Measurements from ENCODE around the gene ERO1B.
"Not testable (repeated sequence)": the region's sequence is repeated elsewhere in the genome, so short reads cannot be mapped to it uniquely, and the experiment has no call there.

Gene ERO1B

DNA sequence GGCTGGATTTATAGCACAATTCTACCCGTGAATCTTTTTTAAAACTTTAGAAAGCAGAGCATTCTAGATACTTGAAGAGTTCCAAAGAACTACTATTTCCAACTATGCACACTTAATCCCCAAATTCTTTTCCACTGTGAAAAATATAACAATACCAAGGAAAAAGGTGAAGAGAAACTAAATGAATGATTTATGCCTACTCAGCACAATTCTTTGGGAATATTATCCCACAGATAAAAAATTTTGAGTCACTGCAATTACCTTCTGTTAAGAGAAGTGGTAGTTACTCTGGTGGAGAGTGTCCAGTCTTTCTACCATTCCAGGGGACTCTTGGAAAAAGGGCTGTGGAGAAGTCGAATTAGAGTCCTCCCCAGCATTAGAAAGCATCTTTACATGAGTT is 39.2 kb downstream of the ERO1B start:
- DNase-seq, result no peak

DNA sequence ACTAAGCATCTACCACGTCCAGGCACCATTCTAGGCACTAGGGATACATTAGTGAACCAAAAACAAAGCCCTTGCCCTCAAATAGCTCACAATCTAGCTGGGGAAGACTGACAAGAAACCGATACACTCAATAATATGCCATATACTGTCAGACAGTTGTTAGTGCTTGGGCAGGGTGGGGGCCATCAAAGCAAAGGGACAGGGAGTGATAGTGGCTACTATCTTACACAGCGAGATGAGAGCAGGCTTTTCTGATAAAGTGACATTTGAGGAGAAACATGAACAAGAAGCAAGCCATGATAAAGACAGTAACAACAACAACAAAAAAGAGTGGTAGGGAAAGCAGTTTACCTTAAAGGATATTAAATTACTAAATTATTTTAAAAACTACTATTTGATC is 41.1 kb downstream of the ERO1B start:
- DNase-seq, result no peak

DNA sequence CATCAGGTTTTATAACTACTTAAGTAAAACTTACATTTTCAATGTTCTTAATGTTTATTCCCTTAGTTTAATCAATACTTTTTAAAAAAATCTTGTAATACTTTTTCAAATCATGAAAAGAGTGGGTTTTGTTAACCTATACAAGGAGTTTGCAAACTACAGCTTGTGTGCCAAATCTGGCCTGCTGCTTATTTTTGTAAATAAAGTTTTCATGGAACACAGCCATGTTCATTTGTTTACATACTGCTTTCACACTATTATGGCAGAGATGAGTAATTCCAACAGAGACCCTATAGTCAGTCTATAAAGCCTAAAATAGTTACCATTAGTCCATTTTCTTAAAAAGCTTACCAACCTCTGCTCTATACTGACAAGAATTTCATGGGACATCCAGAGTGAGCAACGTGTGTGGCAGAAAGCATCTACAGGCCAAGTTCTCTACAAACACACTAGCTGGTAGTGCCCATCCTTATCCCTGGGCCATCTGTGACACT is 42.6 kb downstream of the ERO1B start:
- DNase-seq, result no peak

DNA sequence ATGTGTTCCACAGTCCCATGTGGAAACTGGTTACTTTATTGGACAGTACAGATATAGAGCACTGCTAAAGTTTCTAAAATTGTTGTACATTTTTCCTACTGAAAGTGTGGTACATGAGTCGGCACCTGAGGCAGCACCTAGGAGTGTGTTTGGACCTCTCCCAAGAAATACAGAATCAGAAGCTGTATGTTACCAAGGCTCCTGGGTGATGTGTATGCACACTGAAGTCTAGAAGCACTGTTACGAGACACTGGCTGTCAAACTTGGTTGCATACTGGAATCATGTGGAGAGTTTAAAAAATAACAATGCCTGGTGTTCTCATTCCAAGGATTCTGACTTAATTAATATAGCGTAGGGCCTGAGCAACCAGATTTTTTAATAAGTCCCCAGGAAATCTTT is 46.6 kb downstream of the ERO1B start:
- no peak for DNase-seq

DNA sequence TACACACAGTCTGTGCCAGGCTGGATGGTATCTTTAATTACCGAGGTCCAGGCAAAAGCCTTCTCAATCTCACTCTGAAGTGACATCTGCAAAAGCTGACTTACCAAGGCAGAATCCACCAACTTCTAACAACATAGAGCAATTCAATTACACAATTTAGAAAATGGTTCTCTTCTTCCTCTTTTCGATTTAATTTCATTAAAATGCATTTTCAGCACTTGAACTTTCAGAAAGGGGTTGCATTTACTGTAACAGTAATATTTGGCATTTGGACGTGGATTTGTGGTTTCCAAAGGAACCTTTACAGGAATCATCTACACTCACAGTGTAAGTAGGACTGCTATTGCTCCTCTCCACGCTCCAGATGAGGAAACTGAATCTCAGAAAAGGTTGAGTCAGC is 53.3 kb downstream of the ERO1B start:
- DNase-seq, result no peak

DNA sequence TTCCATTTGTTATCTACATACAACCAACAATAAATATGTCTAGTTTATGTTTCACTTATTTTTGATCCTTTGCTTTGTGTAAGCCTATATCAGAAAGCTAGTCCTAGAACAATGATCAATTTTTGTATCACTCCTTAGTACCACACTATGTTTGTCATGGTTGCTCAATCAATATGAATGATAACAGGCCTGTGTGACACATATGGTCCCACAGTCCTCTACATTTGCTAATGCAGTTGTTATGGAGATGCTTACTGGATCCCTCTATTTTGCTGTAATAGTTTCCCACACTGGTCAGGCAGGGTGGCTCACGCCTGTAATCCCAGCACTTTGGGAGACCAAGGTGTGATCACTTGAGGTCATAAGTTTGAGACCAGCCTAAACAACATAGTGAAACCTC is 59.1 kb downstream of the ERO1B start:
- DNase-seq, result no peak

DNA sequence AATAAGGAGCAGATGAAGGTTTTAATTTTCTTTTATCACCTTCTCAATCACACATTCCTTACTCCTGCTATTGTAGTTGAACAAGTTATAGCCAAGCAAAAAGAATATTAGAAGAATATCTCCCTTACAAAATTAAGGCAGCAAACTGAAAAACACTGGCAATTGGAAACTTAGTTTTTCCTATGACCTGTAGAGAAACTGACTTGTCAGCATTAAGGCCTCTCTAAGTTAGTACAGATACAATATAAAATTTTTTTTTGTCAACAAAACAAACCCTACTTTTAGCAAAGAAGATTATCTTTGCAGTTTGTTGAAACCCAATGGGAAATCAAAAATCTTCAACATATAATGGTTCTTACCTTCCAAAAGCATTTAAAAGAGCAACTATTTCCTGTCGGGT is 61.3 kb downstream of the ERO1B start:
- no peak for DNase-seq

DNA sequence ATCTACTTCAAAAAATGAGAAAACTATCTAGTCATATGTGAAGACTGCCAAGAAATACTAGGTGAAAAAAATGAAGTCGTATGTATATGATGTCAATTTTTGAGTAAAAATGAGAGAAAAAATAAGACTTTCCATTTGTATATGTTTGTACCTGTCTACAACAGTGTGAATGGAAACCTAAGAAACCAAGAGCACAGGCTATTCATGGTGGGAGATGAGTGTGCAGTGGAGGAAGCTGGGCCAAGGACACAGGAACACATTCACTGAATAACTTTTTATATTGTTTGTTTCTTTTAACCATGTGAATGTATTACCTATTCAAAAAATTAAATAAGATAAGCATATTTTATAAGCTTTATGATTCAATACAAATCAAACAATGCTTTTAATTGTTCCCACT is 67.0 kb downstream of the ERO1B start:
- DNase-seq, result no peak

DNA sequence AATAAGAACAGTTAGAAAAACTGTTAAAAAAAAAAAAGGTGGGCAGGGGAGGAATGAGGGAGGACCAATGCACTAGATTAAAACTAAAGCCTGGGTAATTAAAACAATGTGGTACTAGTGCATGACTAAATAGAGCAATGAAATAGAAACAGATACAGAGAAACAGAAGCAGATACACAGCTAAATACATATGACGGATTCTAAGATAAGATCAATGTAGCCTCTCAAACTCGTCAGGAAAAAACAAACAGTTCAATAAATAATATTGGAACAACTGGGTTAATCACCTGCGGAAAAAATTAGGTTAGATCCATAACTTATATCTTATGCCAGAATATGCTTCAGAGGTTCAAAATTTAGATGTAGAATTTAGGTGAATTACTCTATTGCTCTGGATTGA is 68.2 kb downstream of the ERO1B start:
- DNase-seq, result no peak

DNA sequence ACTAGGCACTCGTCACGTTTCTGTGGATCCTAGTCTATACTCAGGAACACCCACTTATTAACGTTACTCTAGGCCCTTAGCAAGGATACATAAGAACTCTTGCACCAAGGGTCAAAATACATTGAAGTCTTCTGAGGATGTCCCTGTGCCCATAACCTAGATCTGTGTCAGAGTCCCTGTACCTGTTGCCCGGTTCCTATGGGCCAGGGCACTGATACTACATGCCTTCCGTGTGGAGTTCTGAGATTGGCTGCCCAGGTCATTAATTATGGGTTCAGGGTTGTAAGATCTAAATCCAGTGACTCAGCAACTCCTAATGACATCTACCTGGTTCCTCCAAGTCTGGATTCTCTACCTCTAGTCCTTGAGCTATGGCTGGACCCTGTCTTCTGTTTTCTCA is 69.9 kb downstream of the ERO1B start:
- DNase-seq, result no peak

DNA sequence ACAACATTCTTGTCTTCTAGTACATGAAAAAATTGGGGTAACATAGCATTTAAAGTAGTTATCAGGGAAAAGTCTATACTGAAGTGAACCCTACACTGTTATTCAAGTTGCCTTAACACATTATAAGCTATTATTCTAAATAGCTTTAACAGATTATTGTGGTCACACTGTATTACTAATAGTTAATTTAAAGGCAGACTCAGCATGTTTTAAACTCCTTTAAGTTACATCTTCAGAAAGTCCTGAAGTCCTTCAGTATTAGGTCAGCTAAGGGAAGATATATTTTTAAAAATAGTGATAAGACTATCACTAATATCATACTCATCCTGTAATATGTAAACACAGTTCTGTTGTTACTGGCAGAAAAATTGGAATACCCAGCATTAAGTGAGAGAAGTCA is 72.0 kb downstream of the ERO1B start:
- DNase-seq, result no peak

DNA sequence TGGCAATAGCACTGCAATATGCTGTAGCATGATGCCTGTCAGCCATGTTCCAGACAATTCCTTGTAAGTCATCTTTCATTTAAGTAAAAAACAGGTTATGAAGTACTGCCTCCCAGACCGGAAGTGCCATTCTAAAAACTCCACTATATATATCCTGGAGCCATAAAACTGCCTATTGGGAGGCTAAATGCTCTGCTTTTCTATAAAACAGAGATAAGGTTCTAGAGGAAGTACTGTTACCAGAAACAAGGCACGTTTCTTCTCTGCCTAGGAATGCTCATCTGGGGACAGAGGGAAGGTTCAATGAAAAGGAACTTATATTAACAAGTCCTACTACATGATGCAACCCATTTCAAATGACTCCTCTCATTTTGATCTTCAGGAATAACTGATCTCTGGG is 72.6 kb downstream of the ERO1B start:
- DNase-seq, result no peak

DNA sequence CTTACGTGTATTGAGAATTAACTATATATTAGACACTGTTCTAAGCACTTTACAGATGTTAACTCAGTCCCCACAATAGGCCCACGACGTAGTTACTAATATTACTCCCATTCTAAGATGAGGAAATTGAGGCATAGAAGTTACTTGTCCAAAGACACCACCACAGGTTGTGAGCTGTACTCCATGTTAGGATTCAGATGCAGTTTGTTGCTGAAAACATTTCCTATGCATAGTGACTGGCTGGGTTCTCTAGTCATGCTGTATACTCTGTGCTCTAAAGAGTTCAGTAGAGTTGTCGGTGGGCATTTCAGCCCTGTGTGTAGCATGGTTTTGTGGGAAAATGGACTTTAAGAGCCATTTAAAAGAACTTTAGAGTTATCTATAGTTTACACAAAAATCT is 74.2 kb downstream of the ERO1B start:
- no peak for DNase-seq

DNA sequence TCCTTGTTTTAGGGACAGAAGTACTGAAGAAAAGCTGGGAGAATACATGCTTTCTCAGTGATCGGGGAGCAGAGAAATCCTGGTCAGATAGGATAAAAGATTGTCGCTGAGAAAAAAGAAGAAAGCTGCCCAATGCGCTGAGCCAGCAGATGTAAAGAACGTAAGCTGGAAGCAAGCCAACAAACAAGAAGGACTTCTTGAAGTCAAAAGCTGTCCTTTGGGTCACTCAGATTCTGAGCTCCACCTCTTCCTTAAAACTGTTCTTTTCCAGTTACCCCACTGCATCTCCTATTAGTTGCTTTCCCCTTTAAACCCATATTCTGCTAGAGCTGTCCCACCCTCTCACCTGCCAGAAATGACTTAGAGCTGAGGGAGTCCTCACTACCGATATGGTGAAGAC is 74.6 kb downstream of the ERO1B start:
- no peak for DNase-seq

DNA sequence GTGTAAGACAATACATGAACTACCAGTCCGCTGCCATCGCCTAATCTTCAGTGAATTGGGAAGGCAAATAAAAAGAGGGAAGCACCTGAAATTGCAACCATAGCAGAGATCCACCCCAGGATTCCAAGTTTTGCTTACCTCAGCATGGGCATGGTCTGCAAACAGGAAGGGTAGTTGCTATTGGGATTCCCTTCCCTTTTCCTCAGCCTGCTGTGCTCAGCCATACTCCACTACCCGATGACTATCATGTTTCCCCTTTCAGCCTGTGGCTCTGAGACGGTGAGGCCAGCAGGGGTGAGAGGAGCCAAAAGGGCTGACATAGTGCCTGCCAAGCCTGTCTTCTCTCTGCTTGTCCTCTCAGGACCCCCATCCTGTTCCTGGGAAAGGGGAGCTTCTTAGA is 75.2 kb downstream of the ERO1B start:
- DNase-seq, result no peak

DNA sequence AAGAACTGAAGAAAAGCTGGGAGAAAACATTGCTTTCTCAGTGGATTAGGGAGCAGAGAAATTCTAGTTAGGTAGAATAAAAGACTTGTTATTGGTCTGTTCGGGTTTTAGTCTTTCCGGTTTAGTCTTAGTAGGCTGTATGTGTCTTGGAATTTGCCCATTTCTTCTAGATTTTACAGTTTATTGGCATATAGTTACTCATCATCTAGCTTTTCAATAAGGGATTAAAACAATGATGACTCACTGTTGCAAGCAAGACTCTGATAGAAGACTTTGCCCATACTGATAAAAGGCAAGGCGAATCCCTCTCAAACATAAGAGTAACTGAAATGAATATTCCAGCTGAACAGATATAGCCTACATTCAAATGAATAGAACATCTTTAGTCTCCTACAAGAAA is 77.1 kb downstream of the ERO1B start:
- DNase-seq, result no peak

DNA sequence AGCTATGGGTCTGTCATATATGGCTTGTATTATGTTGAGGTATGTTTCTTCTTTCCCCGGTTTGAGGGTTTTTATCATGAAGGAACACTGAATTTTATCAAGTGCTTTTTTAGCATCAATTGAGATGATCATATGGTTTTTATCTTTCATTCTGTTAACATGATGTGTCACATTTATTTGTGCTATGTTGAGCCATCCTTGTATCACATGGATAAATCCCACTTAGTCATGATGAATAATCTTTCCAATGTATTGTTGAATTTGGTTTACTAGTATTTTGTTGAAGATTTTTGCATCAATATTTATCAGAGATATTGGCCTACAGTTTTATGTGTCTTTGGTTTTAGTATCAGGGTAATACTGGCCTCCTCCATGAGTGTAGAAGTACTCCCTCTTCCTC is 77.7 kb downstream of the ERO1B start:
- DNase-seq, result no peak

DNA sequence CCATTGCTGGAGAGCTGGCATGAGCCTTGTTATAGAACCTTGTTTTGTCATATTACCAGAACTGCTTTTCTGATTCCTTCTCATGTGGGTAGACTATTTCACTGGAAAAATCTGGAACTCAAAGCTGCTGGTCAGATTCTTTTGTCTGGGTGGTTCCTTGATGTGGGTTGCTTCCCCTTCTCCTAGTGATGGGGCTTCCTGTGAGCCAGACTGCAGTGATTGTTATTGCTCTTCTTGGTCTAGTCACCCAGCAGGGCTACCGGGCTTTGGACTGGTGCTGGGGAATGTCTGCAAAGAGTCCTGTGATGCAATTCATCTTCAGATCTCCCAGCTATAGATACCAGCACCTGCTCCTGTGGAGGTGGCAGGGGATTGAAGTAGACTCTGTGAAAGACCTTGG is 80.0 kb downstream of the ERO1B start:
- DNase-seq, result no peak

DNA sequence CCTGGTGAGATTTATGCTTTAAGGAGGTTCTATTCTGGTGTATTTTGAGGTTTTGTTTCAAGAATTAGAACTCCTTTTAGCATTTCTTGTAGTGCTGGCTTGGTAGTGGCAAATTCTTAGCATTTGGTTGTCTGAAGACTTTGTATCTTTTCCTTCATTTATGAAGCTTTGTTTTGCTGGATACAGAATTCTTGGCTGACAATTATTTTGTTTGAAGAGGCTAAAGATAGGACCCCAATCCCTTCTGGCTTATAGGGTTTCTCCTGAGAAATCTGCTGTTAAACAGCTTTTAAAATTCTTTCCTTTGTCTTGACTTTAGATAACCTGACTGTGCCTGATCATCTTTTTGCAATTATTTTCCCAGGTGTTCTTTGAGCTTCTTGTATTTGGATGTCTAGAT is 80.8 kb downstream of the ERO1B start:
- no peak for DNase-seq

DNA sequence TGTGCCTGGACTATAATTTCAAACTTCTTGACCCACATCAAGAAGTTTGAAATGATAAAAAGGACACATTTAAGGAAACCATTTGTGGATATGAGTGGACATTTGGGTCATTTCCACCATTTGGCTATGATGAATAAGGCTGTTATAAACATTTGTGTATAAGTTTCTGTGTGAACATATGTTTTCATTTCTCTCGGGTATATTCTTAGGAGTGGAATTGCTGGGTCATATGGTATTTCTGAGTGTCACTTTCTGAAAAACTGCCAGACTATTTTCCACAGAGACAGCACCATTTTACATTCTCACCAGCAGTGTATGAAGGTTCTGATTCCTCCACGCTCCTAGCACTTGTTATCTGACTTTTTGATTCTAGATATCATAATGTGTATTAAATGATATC is 88.6 kb downstream of the ERO1B start:
- no peak for DNase-seq

DNA sequence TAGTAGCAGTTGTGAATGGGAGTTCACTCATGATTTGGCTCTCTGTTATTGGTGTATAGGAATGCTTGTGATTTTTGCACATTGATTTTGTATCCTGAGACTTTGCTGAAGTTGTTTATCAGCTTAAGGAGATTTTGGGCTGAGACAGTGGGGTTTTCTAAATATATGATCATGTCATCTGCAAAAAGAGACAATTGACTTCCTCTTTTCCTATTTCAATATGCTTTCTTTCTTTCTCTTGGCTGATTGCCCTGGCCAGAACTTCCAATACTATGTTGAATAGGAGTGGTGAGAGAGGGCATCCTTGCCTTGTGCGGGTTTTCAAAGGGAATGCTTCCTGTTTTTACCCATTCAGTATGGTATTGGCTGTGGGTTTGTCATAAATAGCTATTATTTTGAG is 93.7 kb downstream of the ERO1B start:
- DNase-seq, result not testable (repeated sequence)

DNA sequence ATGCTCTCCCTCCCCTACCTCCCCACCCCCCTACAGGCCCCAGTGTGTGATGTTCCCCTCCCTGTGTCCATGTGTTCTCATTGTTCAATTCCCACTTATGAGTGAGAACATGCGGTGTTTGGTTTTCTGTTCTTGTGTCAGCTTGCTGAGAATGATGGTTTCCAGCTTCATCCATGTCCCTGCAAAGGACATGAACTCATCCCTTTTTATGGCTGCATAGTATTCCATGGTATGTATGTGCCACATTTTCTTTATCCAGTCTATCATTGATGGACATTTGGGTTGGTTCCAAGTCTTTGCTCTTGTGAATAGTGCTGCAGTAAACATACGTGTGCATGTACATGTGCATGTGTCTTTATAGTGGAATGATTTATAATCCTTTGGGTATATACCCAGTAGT is 95.3 kb downstream of the ERO1B start:
- DNase-seq, result not testable (repeated sequence)

DNA sequence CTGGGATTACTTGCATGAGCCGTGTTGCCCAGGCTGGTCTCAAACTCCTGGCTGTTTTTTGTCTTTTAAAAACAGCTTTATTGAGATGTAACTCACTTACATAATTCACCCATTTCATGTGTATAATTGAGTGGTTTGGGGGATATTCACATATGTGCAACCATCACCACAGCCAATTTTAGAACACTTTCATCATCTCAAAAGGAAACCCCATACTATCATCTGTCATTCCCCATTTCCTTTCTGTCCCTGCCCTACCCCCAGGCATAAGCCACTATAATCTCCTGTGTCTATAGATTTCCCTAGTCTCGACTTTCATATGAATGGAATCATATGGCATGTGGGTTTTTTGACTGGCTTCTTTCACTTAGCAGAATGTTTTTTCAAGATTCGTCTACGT is 96.1 kb downstream of the ERO1B start:
- no peak for DNase-seq

DNA sequence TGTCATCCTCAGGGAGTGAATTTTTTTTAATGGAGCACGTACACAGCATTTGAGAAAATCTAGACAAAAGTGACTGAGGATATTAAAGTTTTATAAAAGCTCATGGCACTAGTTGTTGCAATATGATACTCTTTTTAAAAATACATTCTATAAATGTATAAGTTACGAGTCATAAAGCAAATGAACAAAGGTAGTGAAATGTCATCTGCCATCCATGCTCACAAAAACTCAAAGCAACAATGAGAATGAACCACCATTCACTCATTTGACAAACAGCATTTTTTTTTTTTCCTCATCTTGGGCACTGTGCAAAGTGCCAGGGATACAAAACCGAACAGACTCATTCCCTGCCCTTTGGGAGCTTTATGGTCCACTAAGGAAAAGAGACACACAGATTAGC is 100.7 kb downstream of the ERO1B start:
- DNase-seq, result no peak

DNA sequence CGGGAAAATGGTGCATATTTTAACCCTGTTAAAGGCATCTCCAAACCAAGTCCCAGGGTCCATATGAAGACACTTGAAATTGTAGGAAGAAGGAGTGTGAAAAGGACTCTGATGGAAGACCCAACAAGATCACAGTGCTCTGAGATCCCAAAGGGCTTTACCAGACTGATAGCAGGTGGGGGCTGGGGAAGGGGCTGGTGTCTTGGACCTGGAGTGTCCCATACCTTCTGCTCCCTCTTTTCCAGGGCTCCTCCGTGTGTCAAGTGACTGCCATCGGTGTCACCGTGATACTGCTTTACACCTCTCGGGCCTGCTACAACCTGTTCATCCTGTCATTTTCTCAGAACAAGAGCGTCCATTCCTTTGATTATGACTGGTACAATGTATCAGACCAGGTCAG is 102.1 kb downstream of the ERO1B start:
- no peak for DNase-seq

All from stimulated activated CD4-positive, alpha-beta T cell treated with anti-CD3 and anti-CD28 coated beads, Interleukin-2, amount 100 ng/mL, for 48 hours (primary cell).